Measurements from ENCODE around the gene NSL1.
A peak's percentile ranks its signal among the peaks of the same experiment; 100 is the strongest.
"Not testable (repeated sequence)": the region's sequence is repeated elsewhere in the genome, so short reads cannot be mapped to it uniquely, and the experiment has no call there.

NSL1 gene

GRCh38 chr1:212791676-212792395, at the start of gene NSL1, which contains the start of gene TATDN3:
NSL1 (minus strand) TSS chr1:212791777; CDS start chr1:212791763, 14 bp downstream.
TATDN3 (plus strand) TSS chr1:212791894; CDS start chr1:212791922, 28 bp downstream.
- DNase-seq (ENCODE audit: low spot score), result peak; percentile 93

GRCh38 chr1:212838145-212838544, 46.6 kb upstream of the NSL1 start:
- no peak for DNase-seq (ENCODE audit: low spot score)

- DNase-seq (ENCODE audit: low spot score), result not testable (repeated sequence)
These were observed 41.9 kb upstream of the NSL1 start for GRCh38 chr1:212833211-212834207.

- no peak for DNase-seq (ENCODE audit: low spot score)
These were observed 36.8 kb upstream of the NSL1 start for GRCh38 chr1:212828395-212828794.

- DNase-seq (ENCODE audit: low spot score), result no peak
These were observed 36.3 kb upstream of the NSL1 start for GRCh38 chr1:212827831-212828278.

- DNase-seq (ENCODE audit: low spot score), result no peak
These were observed 35.7 kb upstream of the NSL1 start for GRCh38 chr1:212827171-212827776.

GRCh38 chr1:212825798-212826452, 34.3 kb upstream of the NSL1 start:
- DNase-seq (ENCODE audit: low spot score), result no peak

- no peak for DNase-seq (ENCODE audit: low spot score)
These were observed 32.6 kb upstream of the NSL1 start for GRCh38 chr1:212824201-212824600.

- DNase-seq (ENCODE audit: low spot score), result no peak
These were observed 31.4 kb upstream of the NSL1 start for GRCh38 chr1:212822956-212823355.

- no peak for DNase-seq (ENCODE audit: low spot score)
These were observed 29.4 kb upstream of the NSL1 start for GRCh38 chr1:212820969-212821368.

GRCh38 chr1:212819726-212820125, 28.1 kb upstream of the NSL1 start:
- DNase-seq (ENCODE audit: low spot score), result no peak

- no peak for DNase-seq (ENCODE audit: low spot score)
These were observed 25.1 kb upstream of the NSL1 start for GRCh38 chr1:212816567-212817278.

- DNase-seq (ENCODE audit: low spot score), result peak; percentile 26
These were observed 23.2 kb upstream of the NSL1 start for GRCh38 chr1:212814537-212815334.

- no peak for DNase-seq (ENCODE audit: low spot score)
These were observed 14.2 kb upstream of the NSL1 start for GRCh38 chr1:212805767-212806166.

- DNase-seq (ENCODE audit: low spot score), result no peak
These were observed 6.1 kb upstream of the NSL1 start for GRCh38 chr1:212797681-212798080.

- DNase-seq (ENCODE audit: low spot score), result no peak
These were observed 3.0 kb upstream of the NSL1 start for GRCh38 chr1:212794561-212795014.

GRCh38 chr1:212792396-212792908, 875 bp upstream of the NSL1 start:
- DNase-seq (ENCODE audit: low spot score), result no peak

- no peak for DNase-seq (ENCODE audit: low spot score)
These were observed 309 bp downstream of the NSL1 start for GRCh38 chr1:212791261-212791675.

GRCh38 chr1:212785871-212786270, 5.7 kb downstream of the NSL1 start:
- no peak for DNase-seq (ENCODE audit: low spot score)

GRCh38 chr1:212783976-212784375, 7.6 kb downstream of the NSL1 start:
- DNase-seq (ENCODE audit: low spot score), result no peak
